OCI-LY7 (cell line): ENCODE data around the gene CCDC27. TPM values are rescaled to one million over a fixed set of nuclear protein-coding genes. Genes with fewer than 3 reads are reported as not detected.

Experiments used
- BruUV-seq: library from RNA; stranded (reverse); fragments of 400-500 nt; replicated peaks from 2 replicates; lab custom pipeline; 2021; lab: Mats Ljungman, UMichigan
- CTCF ChIA-PET: fragments of 300-600 bp; sonication (Branson Sonifier 250); formaldehyde crosslinking; loops from one replicate; lab custom pipeline; 2022; ENCODE audit warnings: antibody characterized with exemption; ENCODE audit not compliant: unreplicated experiment; lab: Charles Lee
- POLR2A ChIA-PET: fragments of 300-600 bp; sonication (Branson Sonifier 250); formaldehyde crosslinking; loops from one replicate; lab custom pipeline; 2022; ENCODE audit warnings: antibody characterized with exemption; lab: Charles Lee
- DNase-seq: peaks from one replicate; pipeline ENCODE4 v3.0.0-alpha.2; 2015; ENCODE audit warnings: low spot score
- H2AFZ ChIP-seq: fragments of 200-600 bp; sonication (generic), shearing (Covaris generic); 2 replicates; pipeline ENCODE4 v1.6.1; 2014; ENCODE audit warnings: mild to moderate bottlenecking, antibody characterized with exemption, low read length, moderate library complexity
- H3K27ac ChIP-seq: fragments of 200-600 bp; sonication (generic); 2 replicates; pipeline ENCODE4 v1.5.1; 2014; ENCODE audit warnings: mixed run types, low read depth, mild to moderate bottlenecking, moderate library complexity, low read length, inconsistent platforms; ENCODE audit not compliant: poor library complexity, severe bottlenecking
- H3K36me3 ChIP-seq: fragments of 200-600 bp; sonication (generic); 2 replicates; pipeline ENCODE4 v1.6.1; 2014; ENCODE audit warnings: mild to moderate bottlenecking, antibody characterized with exemption, low read length, moderate library complexity, mixed read lengths; ENCODE audit not compliant: insufficient read depth
- H3K4me1 ChIP-seq: fragments of 200-600 bp; sonication (generic); 2 replicates; pipeline ENCODE4 v1.5.1; 2014; ENCODE audit warnings: mild to moderate bottlenecking, low read length; ENCODE audit not compliant: insufficient read depth, poor library complexity, severe bottlenecking
- H3K4me2 ChIP-seq: fragments of 200-600 bp; sonication (generic); 2 replicates; pipeline ENCODE4 v1.6.1; 2014; ENCODE audit warnings: mild to moderate bottlenecking, low read length
- H3K4me3 ChIP-seq: fragments of 200-600 bp; sonication (generic); 2 replicates; pipeline ENCODE4 v1.5.1; 2014; ENCODE audit warnings: mild to moderate bottlenecking, low read depth, low read length; ENCODE audit not compliant: poor library complexity, severe bottlenecking
- H3K79me2 ChIP-seq: fragments of 200-600 bp; sonication (generic); 2 replicates; pipeline ENCODE4 v1.6.1; 2016; ENCODE audit warnings: low read depth, mild to moderate bottlenecking, low read length, moderate library complexity, mixed read lengths; ENCODE audit not compliant: insufficient read depth
- H3K9me2 ChIP-seq: fragments of 200-600 bp; sonication (generic); 2 replicates; pipeline ENCODE4 v1.6.1; 2016; ENCODE audit warnings: mild to moderate bottlenecking, low read length, mixed read lengths; ENCODE audit not compliant: insufficient read depth
- H3K9me3 ChIP-seq: fragments of 200-600 bp; sonication (generic); 2 replicates; pipeline ENCODE4 v1.6.1; 2014; ENCODE audit warnings: mild to moderate bottlenecking, mixed run types, low read length, mixed read lengths
- H4K20me1 ChIP-seq: fragments of 200-600 bp; sonication (generic); 2 replicates; pipeline ENCODE4 v1.6.1; 2014; ENCODE audit warnings: mild to moderate bottlenecking, antibody characterized with exemption, low read length, moderate library complexity, mixed read lengths; ENCODE audit not compliant: insufficient read depth
- CTCF ChIP-seq: fragments of 200-600 bp; sonication (generic); conservative IDR thresholded peaks from 2 replicates; pipeline ENCODE4 v1.5.1; 2014; ENCODE audit warnings: mild to moderate bottlenecking, antibody characterized with exemption, low read length, moderate library complexity, mixed read lengths
- EZH2phosphoT487 ChIP-seq: fragments of 200-600 bp; sonication (generic); IDR thresholded peaks from 2 replicates; pipeline ENCODE4 v1.6.1; 2018; ENCODE audit warnings: low read depth, borderline replicate concordance, mild to moderate bottlenecking, mixed run types, antibody characterized with exemption, low read length, moderate library complexity, mixed read lengths
- intact Hi-C: fragments of 100-400 bp; cut with micrococcal nuclease; formaldehyde crosslinking; loops from one replicate; pipeline ENCODE4 v1.10.0; 2022; ENCODE audit not compliant: unreplicated experiment
- total RNA-seq, 2 experiments: library from RNA; depleted of rRNA in 1 of 2; stranded (reverse); fragments of >200 nt in 1 of 2; shearing (Covaris generic) in 1 of 2; gene quantifications; 2 replicates each; pipeline ENCODE4 v1.2.3, GENCODE V29; 2014 to 2022

The CCDC27 gene
- total RNA-seq, 2 experiments from 2014 or later = not detected

- no TSS peak for BruUV-seq
- 0 out of 2 replicates have a peak overlapping the region, but pooled peaks have one; percentile 17 for H2AFZ ChIP-seq
- peak overlapping the region; percentile 58 for H3K4me2 ChIP-seq
- H3K4me1 ChIP-seq = peaks cover 24% of the 10 kb centered on the region
- peak; percentile 73 for DNase-seq
- H4K20me1 ChIP-seq = no peaks in the 10 kb centered on the region
- ChIA-PET POLR2A (no interaction called here), CTCF (no interaction called here)
- H3K36me3 ChIP-seq = no peaks in the 10 kb centered on the region
- TF ChIP-seq CTCF = no peak
- TF ChIP-seq EZH2phosphoT487 = no peak
- H3K79me2 ChIP-seq = no peaks in the 10 kb centered on the region
- intact Hi-C loops = loop anchor here (2.0 kb wide), 1 partner anchor 52 kb away; no protein-coding TSS in a partner anchor
- no peak overlapping the region for H3K4me3 ChIP-seq
- H3K9me3 ChIP-seq = no peaks in the 10 kb centered on the region
- no peaks in the 10 kb centered on the region for H3K9me2 ChIP-seq
- no peak overlapping the region for H3K27ac ChIP-seq
These were observed 33.5 kb upstream of the CCDC27 start for GRCh38 chr1:3718764-3719163.

- TF ChIP-seq CTCF (no peak), EZH2phosphoT487 (no peak)
- Histone ChIP-seq H3K9me2 (no peaks in the 10 kb centered on the region), H3K4me3 (no peak overlapping the region), H3K4me2 (no peak overlapping the region), H3K27ac (no peak overlapping the region), H3K4me1 (peaks cover 24% of the 10 kb centered on the region), H3K36me3 (no peaks in the 10 kb centered on the region), H2AFZ (no peak overlapping the region), H3K79me2 (no peaks in the 10 kb centered on the region), H3K9me3 (no peaks in the 10 kb centered on the region), H4K20me1 (no peaks in the 10 kb centered on the region)
- ChIA-PET POLR2A (no interaction called here), CTCF (no interaction called here)
- no peak for DNase-seq
- intact Hi-C loops = no loop called here
- BruUV-seq = no TSS peak
These were observed 30.2 kb upstream of the CCDC27 start for GRCh38 chr1:3721955-3722465.

GRCh38 chr1:3722846-3723245 is 29.4 kb upstream of the CCDC27 start:
- no peaks in the 10 kb centered on the region for H3K79me2 ChIP-seq
- no peaks in the 10 kb centered on the region for H3K9me2 ChIP-seq
- H4K20me1 ChIP-seq = no peaks in the 10 kb centered on the region
- no peak for TF ChIP-seq CTCF
- no peak for TF ChIP-seq EZH2phosphoT487
- POLR2A ChIA-PET = no interaction called here
- BruUV-seq = no TSS peak
- DNase-seq = no peak
- CTCF ChIA-PET = no interaction called here
- H3K4me2 ChIP-seq = no peak overlapping the region
- H2AFZ ChIP-seq = no peak overlapping the region
- H3K4me1 ChIP-seq = peaks cover 24% of the 10 kb centered on the region
- intact Hi-C loops = no loop called here
- no peak overlapping the region for H3K27ac ChIP-seq
- no peaks in the 10 kb centered on the region for H3K9me3 ChIP-seq
- H3K36me3 ChIP-seq = no peaks in the 10 kb centered on the region
- no peak overlapping the region for H3K4me3 ChIP-seq
